MM.1S (cell line): ENCODE measurements around the gene PAQR5.

Source experiments
- DNase-seq: peaks from one replicate; pipeline ENCODE4 v3.0.0-alpha.2; 2015
- H2AFZ ChIP-seq: fragments of 300-600 bp; sonication (generic); 2 replicates; pipeline ENCODE4 v1.6.0; 2016; ENCODE audit warnings: antibody characterized with exemption, low read length
- H3F3A ChIP-seq: fragments of 300-600 bp; sonication (generic); 2 replicates; pipeline ENCODE4 v1.6.1; 2016; ENCODE audit warnings: mild to moderate bottlenecking, antibody characterized with exemption, low read length, moderate library complexity, mixed read lengths; ENCODE audit not compliant: insufficient read depth
- H3K27ac ChIP-seq: fragments of 300-600 bp; sonication (generic); 2 replicates; pipeline ENCODE4 v1.5.1; 2016; ENCODE audit warnings: mild to moderate bottlenecking, low read length
- H3K27me3 ChIP-seq: fragments of 300-600 bp; sonication (generic); replicated peaks from 2 replicates; pipeline ENCODE4 v1.6.0; 2016; ENCODE audit warnings: low read length; ENCODE audit not compliant: insufficient read depth
- H3K36me3 ChIP-seq: fragments of 300-600 bp; sonication (generic); replicated peaks from 2 replicates; pipeline ENCODE4 v1.6.1; 2016; ENCODE audit warnings: mild to moderate bottlenecking, low read length, mixed read lengths; ENCODE audit not compliant: insufficient read depth
- H3K4me1 ChIP-seq: fragments of 300-600 bp; sonication (generic); 2 replicates; pipeline ENCODE4 v1.6.1; 2016; ENCODE audit warnings: low read length, mixed read lengths
- H3K4me2 ChIP-seq: fragments of 300-600 bp; sonication (generic); 2 replicates; pipeline ENCODE4 v1.6.0; 2016; ENCODE audit warnings: low read depth, low read length
- H3K4me3 ChIP-seq: fragments of 300-600 bp; sonication (generic); 2 replicates; pipeline ENCODE4 v1.5.1; 2016; ENCODE audit warnings: low read length, mixed read lengths
- H3K79me2 ChIP-seq: fragments of 300-600 bp; sonication (generic); 2 replicates; pipeline ENCODE4 v1.6.1; 2016; ENCODE audit warnings: mixed run types, low read length, mixed read lengths
- H3K9ac ChIP-seq: fragments of 300-600 bp; sonication (generic); 2 replicates; pipeline ENCODE4 v1.6.1; 2016; ENCODE audit warnings: low read length, mixed read lengths
- H3K9me2 ChIP-seq: fragments of 300-600 bp; sonication (generic); replicated peaks from 2 replicates; pipeline ENCODE4 v1.6.1; 2016; ENCODE audit warnings: mild to moderate bottlenecking, low read length, mixed read lengths; ENCODE audit not compliant: insufficient read depth
- H3K9me3 ChIP-seq: fragments of 300-600 bp; sonication (generic); replicated peaks from 2 replicates; pipeline ENCODE4 v1.6.1; 2016; ENCODE audit warnings: mild to moderate bottlenecking, low read length, mixed read lengths; ENCODE audit not compliant: insufficient read depth
- H4K20me1 ChIP-seq: fragments of 300-600 bp; sonication (generic); 2 replicates; pipeline ENCODE4 v1.6.1; 2016; ENCODE audit warnings: mild to moderate bottlenecking, low read length, moderate library complexity, mixed read lengths; ENCODE audit not compliant: insufficient read depth
- CTCF ChIP-seq: fragments of 300-600 bp; sonication (generic); IDR thresholded peaks from 2 replicates; pipeline ENCODE4 v1.5.1; 2016; ENCODE audit warnings: antibody characterized with exemption, low read length, mixed read lengths
- EZH2 ChIP-seq: fragments of 300-600 bp; sonication (generic); optimal IDR thresholded peaks from 2 replicates; pipeline ENCODE3; 2017; ENCODE audit warnings: low read depth, mild to moderate bottlenecking, antibody characterized with exemption, low read length, mixed read lengths
- EZH2phosphoT487 ChIP-seq: fragments of 300-600 bp; sonication (generic); IDR thresholded peaks from 2 replicates; pipeline ENCODE4 v1.6.1; 2018; ENCODE audit warnings: antibody characterized with exemption, low read length

Gene PAQR5

GRCh38 chr15:69351884-69352283, 53.2 kb downstream of the PAQR5 start:
- no peak overlapping the region for H3K9ac ChIP-seq
- no peaks in the 10 kb centered on the region for H3K27me3 ChIP-seq
- no peak for TF ChIP-seq EZH2phosphoT487
- no peak for TF ChIP-seq CTCF
- TF ChIP-seq EZH2 = no peak
- H3K9me3 ChIP-seq = no peaks in the 10 kb centered on the region
- H3K79me2 ChIP-seq = no peaks in the 10 kb centered on the region
- H4K20me1 ChIP-seq = no peaks in the 10 kb centered on the region
- H3K4me2 ChIP-seq = no peak overlapping the region
- H3F3A ChIP-seq = no peaks in the 10 kb centered on the region
- no peaks in the 10 kb centered on the region for H3K9me2 ChIP-seq
- H3K4me1 ChIP-seq = no peaks in the 10 kb centered on the region
- no peaks in the 10 kb centered on the region for H3K36me3 ChIP-seq
- no peak overlapping the region for H3K27ac ChIP-seq
- H3K4me3 ChIP-seq = no peak overlapping the region
- DNase-seq = no peak
- no peak overlapping the region for H2AFZ ChIP-seq

- DNase-seq = no peak
- no peaks in the 10 kb centered on the region for H3K79me2 ChIP-seq
- H2AFZ ChIP-seq = no peak overlapping the region
These were observed 59.4 kb downstream of the PAQR5 start for GRCh38 chr15:69357773-69358771.

GRCh38 chr15:69358850-69359249, 60.1 kb downstream of the PAQR5 start:
- no peak for TF ChIP-seq CTCF
- no peak for TF ChIP-seq EZH2phosphoT487
- no peak for TF ChIP-seq EZH2
- no peaks in the 10 kb centered on the region for H3K27me3 ChIP-seq
- no peaks in the 10 kb centered on the region for H3K79me2 ChIP-seq
- H3F3A ChIP-seq = no peaks in the 10 kb centered on the region
- no peaks in the 10 kb centered on the region for H3K36me3 ChIP-seq
- no peaks in the 10 kb centered on the region for H3K9me2 ChIP-seq
- no peaks in the 10 kb centered on the region for H3K9me3 ChIP-seq
- H3K4me1 ChIP-seq = no peaks in the 10 kb centered on the region
- DNase-seq = no peak
- no peak overlapping the region for H3K9ac ChIP-seq
- H3K27ac ChIP-seq = no peak overlapping the region
- H3K4me2 ChIP-seq = no peak overlapping the region
- H4K20me1 ChIP-seq = no peaks in the 10 kb centered on the region
- no peak overlapping the region for H2AFZ ChIP-seq
- no peak overlapping the region for H3K4me3 ChIP-seq

More at GRCh38 chr15:69357773-69358771, 59.4 kb downstream of the PAQR5 start:
- TF ChIP-seq CTCF (no peak), EZH2 (no peak), EZH2phosphoT487 (no peak)
- H3K27me3 ChIP-seq = no peaks in the 10 kb centered on the region
- no peak overlapping the region for H3K9ac ChIP-seq
- H3K27ac ChIP-seq = no peak overlapping the region
- H3F3A ChIP-seq = no peaks in the 10 kb centered on the region
- H3K4me3 ChIP-seq = no peak overlapping the region
- no peaks in the 10 kb centered on the region for H3K9me2 ChIP-seq
- H3K36me3 ChIP-seq = no peaks in the 10 kb centered on the region
- no peaks in the 10 kb centered on the region for H3K9me3 ChIP-seq
- no peaks in the 10 kb centered on the region for H3K4me1 ChIP-seq
- no peaks in the 10 kb centered on the region for H4K20me1 ChIP-seq
- no peak overlapping the region for H3K4me2 ChIP-seq
